Measurements from ENCODE around the gene FAM53B. TPM values are rescaled to one million over a fixed set of nuclear protein-coding genes. Genes with fewer than 3 reads are reported as not detected.

The FAM53B gene
- total and polyA plus RNA-seq, 2 experiments from 2014 or later: 2.1 to 10.1 TPM

DNA sequence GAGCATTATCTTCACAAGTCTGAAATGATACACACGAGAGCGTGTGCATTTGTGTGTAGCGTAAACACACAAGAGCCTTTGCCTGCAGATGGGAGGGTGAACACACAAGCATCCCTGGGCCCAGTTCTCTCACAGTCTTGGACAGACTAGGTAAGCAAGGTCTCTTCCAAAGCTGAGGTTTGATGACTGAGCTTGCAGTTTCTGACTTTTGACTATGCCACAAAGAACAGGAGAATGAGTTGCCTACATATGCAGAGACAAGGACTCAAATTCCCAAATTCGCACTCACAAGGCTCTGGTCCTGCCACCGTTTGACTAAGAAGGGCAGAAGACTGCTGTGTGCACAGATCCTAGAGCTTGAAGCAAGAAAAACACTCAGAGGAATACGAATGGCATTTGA lies 55.8 kb downstream of the FAM53B start:
- H3K9me3 ChIP-seq (ENCODE audit: low read depth): no peaks in the 10 kb centered on the region
- H3K27me3 ChIP-seq (replicated peaks; ENCODE audit: insufficient read depth): no peaks in the 10 kb centered on the region
- no peaks in the 10 kb centered on the region for H3F3A ChIP-seq (ENCODE audit: insufficient read depth)
- 93 to 94% methylated on average over 6 of the region's 6 CpGs for WGBS, 2 experiments (ENCODE audit: low coverage in 1 of 2, low lambda C conversion rate in 2 of 2, missing lambda C conversion rate in 2 of 2)
- no peaks in the 10 kb centered on the region for H3K9me2 ChIP-seq (ENCODE audit: insufficient read depth)
- no peak overlapping the region for H3K27ac ChIP-seq
- TF ChIP-seq EZH2 (IDR thresholded peaks at IDR 0.05; ENCODE audit: insufficient read depth, poor library complexity, severe bottlenecking) (no peak), EZH2phosphoT487 (IDR thresholded peaks at IDR 0.05; ENCODE audit: insufficient read depth, low read depth) (no peak)
- no peaks in the 10 kb centered on the region for H4K20me1 ChIP-seq (ENCODE audit: insufficient read depth)
- no peaks in the 10 kb centered on the region for H3K4me1 ChIP-seq (ENCODE audit: insufficient read depth)
- H3K79me2 ChIP-seq (ENCODE audit: insufficient read depth): no peaks in the 10 kb centered on the region
- in situ Hi-C loops (cut with MboI): no loop called here
- H3K36me3 ChIP-seq (ENCODE audit: low read depth): no peaks in the 10 kb centered on the region
- DNase-seq: no peak
- no peak overlapping the region for H3K4me3 ChIP-seq
- H3K9ac ChIP-seq: no peak overlapping the region
- no peak overlapping the region for H3K4me2 ChIP-seq (ENCODE audit: unreplicated experiment)
- H2AFZ ChIP-seq: no peak overlapping the region

DNA sequence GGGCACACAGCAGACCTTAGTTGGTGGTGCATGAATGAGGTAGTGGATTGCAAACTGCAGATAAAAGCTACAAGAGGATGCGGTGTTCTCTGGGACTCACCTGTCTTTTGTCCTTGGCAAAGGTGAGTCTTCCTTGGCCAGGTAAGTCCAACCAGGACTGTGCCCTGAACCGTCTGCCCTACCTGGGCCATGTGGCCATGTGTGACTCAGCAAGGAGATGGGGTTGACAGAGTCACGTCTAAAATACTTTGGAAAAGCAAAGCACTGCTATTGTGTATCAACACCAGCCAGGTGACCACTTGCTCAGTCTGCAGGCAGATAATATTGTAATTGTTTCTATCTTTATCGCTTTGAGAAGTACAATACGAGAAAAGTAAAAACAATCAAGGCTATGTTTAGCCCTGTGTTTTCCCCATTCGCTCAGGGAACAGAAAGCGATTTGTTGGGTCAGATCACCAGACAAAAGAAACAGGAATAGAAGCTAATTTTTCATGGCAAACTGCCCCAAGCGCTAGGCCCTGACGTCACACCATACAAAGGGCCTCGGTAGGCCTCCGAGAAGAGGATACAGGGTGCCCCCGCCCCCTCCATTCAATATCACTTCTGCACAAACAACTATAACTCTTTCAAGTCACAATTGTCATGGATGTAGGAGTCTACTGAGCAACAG lies 57.3 kb downstream of the FAM53B start:
- H3K9me2 ChIP-seq (ENCODE audit: insufficient read depth): no peaks in the 10 kb centered on the region
- H3K27ac ChIP-seq: no peak overlapping the region
- 89 to 91% methylated on average over 12 of the region's 12 CpGs for WGBS, 2 experiments (ENCODE audit: low coverage in 1 of 2, low lambda C conversion rate in 2 of 2, missing lambda C conversion rate in 2 of 2)
- no peaks in the 10 kb centered on the region for H3F3A ChIP-seq (ENCODE audit: insufficient read depth)
- no peaks in the 10 kb centered on the region for H3K79me2 ChIP-seq (ENCODE audit: insufficient read depth)
- DNase-seq: no peak
- in situ Hi-C loops (cut with MboI): no loop called here
- no peaks in the 10 kb centered on the region for H3K4me1 ChIP-seq (ENCODE audit: insufficient read depth)
- no peak overlapping the region for H3K9ac ChIP-seq
- H3K4me2 ChIP-seq (ENCODE audit: unreplicated experiment): no peak overlapping the region
- H4K20me1 ChIP-seq (ENCODE audit: insufficient read depth): no peaks in the 10 kb centered on the region
- no peaks in the 10 kb centered on the region for H3K36me3 ChIP-seq (ENCODE audit: low read depth)
- no peak for TF ChIP-seq EZH2 (IDR thresholded peaks at IDR 0.05; ENCODE audit: insufficient read depth, poor library complexity, severe bottlenecking)
- no peak for TF ChIP-seq EZH2phosphoT487 (IDR thresholded peaks at IDR 0.05; ENCODE audit: insufficient read depth, low read depth)
- no peaks in the 10 kb centered on the region for H3K27me3 ChIP-seq (replicated peaks; ENCODE audit: insufficient read depth)
- H3K4me3 ChIP-seq: no peak overlapping the region
- no peak overlapping the region for H2AFZ ChIP-seq
- H3K9me3 ChIP-seq (ENCODE audit: low read depth): no peaks in the 10 kb centered on the region

DNA sequence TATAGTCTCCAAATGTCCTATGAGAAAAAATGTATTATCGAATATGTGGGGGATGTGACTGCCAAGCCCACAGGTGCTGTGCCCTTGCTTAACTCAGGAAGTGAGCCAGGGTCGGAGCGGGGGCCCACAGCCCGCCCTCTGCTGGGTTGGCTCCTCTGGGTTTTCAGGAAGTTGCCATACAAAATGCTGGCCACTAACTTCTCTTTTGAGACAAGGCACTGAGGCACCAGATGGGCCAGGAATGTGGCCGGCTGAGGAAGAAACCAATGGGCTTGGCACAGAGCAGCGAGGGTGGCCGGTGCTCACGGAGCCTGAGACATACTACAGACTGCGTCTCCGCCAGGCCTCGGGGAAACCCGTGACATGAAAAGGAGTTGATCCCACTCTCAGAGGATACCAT lies 58.9 kb downstream of the FAM53B start:
- H3K4me1 ChIP-seq (ENCODE audit: insufficient read depth): 0 out of 2 replicates have a peak, but pooled peaks cover 7% of the 10 kb centered on the region
- WGBS, 2 experiments (ENCODE audit: low coverage in 1 of 2, low lambda C conversion rate in 2 of 2, missing lambda C conversion rate in 2 of 2): 71 to 77% methylated on average over 12 of the region's 12 CpGs
- H3K9me3 ChIP-seq (ENCODE audit: low read depth): no peaks in the 10 kb centered on the region
- no peak overlapping the region for H3K9ac ChIP-seq
- no peaks in the 10 kb centered on the region for H4K20me1 ChIP-seq (ENCODE audit: insufficient read depth)
- TF ChIP-seq EZH2phosphoT487 (IDR thresholded peaks at IDR 0.05; ENCODE audit: insufficient read depth, low read depth): no peak
- no peak for TF ChIP-seq EZH2 (IDR thresholded peaks at IDR 0.05; ENCODE audit: insufficient read depth, poor library complexity, severe bottlenecking)
- H3K27me3 ChIP-seq (replicated peaks; ENCODE audit: insufficient read depth): no peaks in the 10 kb centered on the region
- no peaks in the 10 kb centered on the region for H3K9me2 ChIP-seq (ENCODE audit: insufficient read depth)
- H3K4me2 ChIP-seq (ENCODE audit: unreplicated experiment): no peak overlapping the region
- no peaks in the 10 kb centered on the region for H3K36me3 ChIP-seq (ENCODE audit: low read depth)
- no peak for DNase-seq
- H3K4me3 ChIP-seq: no peak overlapping the region
- H3K79me2 ChIP-seq (ENCODE audit: insufficient read depth): no peaks in the 10 kb centered on the region
- no peak overlapping the region for H3K27ac ChIP-seq
- in situ Hi-C loops (cut with MboI): no loop called here
- no peaks in the 10 kb centered on the region for H3F3A ChIP-seq (ENCODE audit: insufficient read depth)
- no peak overlapping the region for H2AFZ ChIP-seq

DNA sequence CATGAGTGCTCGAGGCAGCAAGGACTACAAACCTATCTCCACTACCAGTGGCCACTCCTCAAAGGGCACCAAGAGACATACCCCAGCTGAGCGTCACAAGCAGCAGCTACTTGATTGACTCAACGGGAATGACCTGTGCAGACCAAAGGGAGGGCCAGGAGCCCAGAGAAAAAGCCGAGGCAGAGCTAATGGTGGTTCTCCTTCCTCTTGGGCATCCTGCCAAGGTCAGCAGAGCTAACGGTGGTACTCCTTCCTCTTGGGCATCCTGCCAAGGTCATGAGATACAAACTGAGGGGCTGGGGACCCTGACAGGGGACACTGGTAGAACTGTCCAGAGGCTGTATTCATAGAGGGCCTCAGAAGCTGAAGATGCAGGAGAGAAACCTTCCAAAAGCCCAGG lies 60.4 kb downstream of the FAM53B start:
- Histone ChIP-seq H3K27ac (no peak overlapping the region), H3K9ac (no peak overlapping the region), H3K9me3 (ENCODE audit: low read depth) (no peaks in the 10 kb centered on the region), H3K79me2 (ENCODE audit: insufficient read depth) (no peaks in the 10 kb centered on the region), H3K4me1 (ENCODE audit: insufficient read depth) (0 out of 2 replicates have a peak, but pooled peaks cover 7% of the 10 kb centered on the region), H3K4me3 (no peak overlapping the region), H3K9me2 (ENCODE audit: insufficient read depth) (no peaks in the 10 kb centered on the region), H4K20me1 (ENCODE audit: insufficient read depth) (no peaks in the 10 kb centered on the region), H2AFZ (no peak overlapping the region), H3K27me3 (replicated peaks; ENCODE audit: insufficient read depth) (no peaks in the 10 kb centered on the region), H3K36me3 (ENCODE audit: low read depth) (no peaks in the 10 kb centered on the region), H3F3A (ENCODE audit: insufficient read depth) (no peaks in the 10 kb centered on the region), H3K4me2 (ENCODE audit: unreplicated experiment) (no peak overlapping the region)
- TF ChIP-seq EZH2phosphoT487 (IDR thresholded peaks at IDR 0.05; ENCODE audit: insufficient read depth, low read depth) (no peak), EZH2 (IDR thresholded peaks at IDR 0.05; ENCODE audit: insufficient read depth, poor library complexity, severe bottlenecking) (no peak)
- DNase-seq: no peak
- in situ Hi-C loops (cut with MboI): no loop called here
- WGBS, 2 experiments (ENCODE audit: low coverage in 1 of 2, low lambda C conversion rate in 2 of 2, missing lambda C conversion rate in 2 of 2): 81 to 86% methylated on average over 5 of the region's 5 CpGs
